Urinary bladder (tissue), 4 donors: ENCODE results near the gene STIL. TPM values are rescaled to one million over a fixed set of nuclear protein-coding genes. Genes with fewer than 3 reads are reported as not detected.

Experiments
- DNase-seq: peaks from one replicate; pipeline ENCODE4 v3.0.0-alpha.2; 2015; ENCODE audit errors: extremely low spot score
- H3K27ac ChIP-seq: one replicate; pipeline ENCODE4 v1.5.1; 2013; ENCODE audit warnings: low read depth, mild to moderate bottlenecking, moderate library complexity
- H3K36me3 ChIP-seq: one replicate; pipeline ENCODE4 v1.6.1; 2013; ENCODE audit warnings: mild to moderate bottlenecking, moderate library complexity; ENCODE audit not compliant: insufficient read depth
- H3K4me1 ChIP-seq: one replicate; pipeline ENCODE4 v1.6.1; 2013; ENCODE audit warnings: mild to moderate bottlenecking, moderate library complexity; ENCODE audit not compliant: insufficient read depth
- H3K4me3 ChIP-seq: one replicate; pipeline ENCODE4 v1.5.1; 2013; ENCODE audit warnings: low read depth, low read length
- WGBS: extraction: QIAGEN DNeasy Blood & Tissue Kit; methylation state at CpG from one replicate; pipeline ENCODE4 v1.1.7; 2013; 5-methylcytosine and 5-hydroxymethylcytosine counted together
- polyA plus RNA-seq: library from polyadenylated mRNA; stranded (reverse); fragments of 200-250 nt; gene quantifications from one replicate; pipeline ENCODE4 v1.2.3, GENCODE V29; 2013
- total RNA-seq: library from RNA; depleted of rRNA; stranded (reverse); fragments of >200 nt; gene quantifications from one replicate; pipeline ENCODE4 v1.2.3, GENCODE V29; 2014
- donor health status: healthy with polysubstance abuse.
- donor health status: healthy.

The STIL gene
- total and polyA plus RNA-seq, 2 donors, result 0.53 to 13.0 TPM

GRCh38 chr1:47238935-47239592, 74.9 kb downstream of the STIL start:
- WGBS, result 45% methylated on average over 5 of the region's 5 CpGs
- Histone ChIP-seq H3K27ac (no peak overlapping the region), H3K4me1 (no peaks in the 10 kb centered on the region), H3K36me3 (no peaks in the 10 kb centered on the region), H3K4me3 (no peak overlapping the region)
- DNase-seq, result no peak

- Histone ChIP-seq H3K36me3 (no peaks in the 10 kb centered on the region), H3K27ac (no peak overlapping the region)
- WGBS, result 77% methylated on average over 4 of the region's 4 CpGs
These were observed 78.1 kb downstream of the STIL start for GRCh38 chr1:47235806-47236205.

GRCh38 chr1:47235241-47235681, 78.7 kb downstream of the STIL start:
- DNase-seq, result no peak
- WGBS, result 21% methylated on average over 21 of the region's 21 CpGs
- Histone ChIP-seq H3K36me3 (no peaks in the 10 kb centered on the region), H3K4me3 (no peak overlapping the region), H3K4me1 (peaks cover 2% of the 10 kb centered on the region), H3K27ac (no peak overlapping the region)

More at GRCh38 chr1:47235806-47236205, 78.1 kb downstream of the STIL start:
- no peak for DNase-seq
- Histone ChIP-seq H3K4me3 (no peak overlapping the region), H3K4me1 (peaks cover 2% of the 10 kb centered on the region)

GRCh38 chr1:47233186-47233585, 80.8 kb downstream of the STIL start:
- 54% methylated on average over 6 of the region's 6 CpGs for WGBS
- DNase-seq, result no peak
- Histone ChIP-seq H3K27ac (no peak overlapping the region), H3K4me3 (no peak overlapping the region), H3K4me1 (peaks cover 4% of the 10 kb centered on the region), H3K36me3 (no peaks in the 10 kb centered on the region)

GRCh38 chr1:47232187-47232874, 81.6 kb downstream of the STIL start, which contains the start of gene TAL1:
Gene TAL1 (minus strand): TSS chr1:47232225. CDS start chr1:47225888, 6,337 bp downstream.
- DNase-seq, result no peak
- peak within 1 kb of the TSS; percentile 42 for H3K4me3 ChIP-seq

GRCh38 chr1:47231301-47232186, 82.4 kb downstream of the STIL start:
- peak overlapping the region; percentile 42 for H3K4me3 ChIP-seq
- peak; percentile 18 for DNase-seq
- H3K36me3 ChIP-seq, result no peaks in the 10 kb centered on the region
- WGBS, result 2% methylated on average over 62 of the region's 62 CpGs
- H3K4me1 ChIP-seq, result peaks cover 4% of the 10 kb centered on the region
- no peak overlapping the region for H3K27ac ChIP-seq

More at GRCh38 chr1:47232187-47232874, 81.6 kb downstream of the STIL start, which contains the start of gene TAL1:
- Histone ChIP-seq H3K4me1 (peaks cover 4% of the 10 kb centered on the region), H3K27ac (no peak within 1 kb of the TSS), H3K36me3 (no peaks in the 10 kb centered on the region)
- 5% methylated on average over 51 of the region's 51 CpGs for WGBS

- 4% methylated on average over 44 of the region's 44 CpGs for WGBS
- DNase-seq, result no peak
- H3K4me1 ChIP-seq, result peaks cover 4% of the 10 kb centered on the region
- no peak overlapping the region for H3K27ac ChIP-seq
- H3K36me3 ChIP-seq, result no peaks in the 10 kb centered on the region
- H3K4me3 ChIP-seq, result peak overlapping the region; percentile 42
These were observed 83.2 kb downstream of the STIL start for GRCh38 chr1:47230692-47231300.

- peak overlapping the region; percentile 7 for H3K4me3 ChIP-seq
These were observed 83.9 kb downstream of the STIL start for GRCh38 chr1:47229886-47230691.

GRCh38 chr1:47229031-47229885, 84.7 kb downstream of the STIL start:
- Histone ChIP-seq H3K4me3 (no peak overlapping the region), H3K27ac (no peak overlapping the region)

More at GRCh38 chr1:47229886-47230691, 83.9 kb downstream of the STIL start:
- H3K36me3 ChIP-seq, result no peaks in the 10 kb centered on the region
- DNase-seq, result no peak
- peaks cover 7% of the 10 kb centered on the region for H3K4me1 ChIP-seq
- no peak overlapping the region for H3K27ac ChIP-seq
- WGBS, result 10% methylated on average over 23 of the region's 23 CpGs

GRCh38 chr1:47228644-47229030, 85.3 kb downstream of the STIL start:
- H3K4me3 ChIP-seq, result no peak overlapping the region
- 55% methylated on average over 12 of the region's 12 CpGs for whole genome bisulfite sequencing
- no peak for DNase-seq

More at GRCh38 chr1:47229031-47229885, 84.7 kb downstream of the STIL start:
- 13% methylated on average over 35 of the region's 35 CpGs for WGBS
- Histone ChIP-seq H3K36me3 (no peaks in the 10 kb centered on the region), H3K4me1 (peaks cover 7% of the 10 kb centered on the region)
- no peak for DNase-seq

GRCh38 chr1:47227341-47228232, 86.4 kb downstream of the STIL start:
- H3K36me3 ChIP-seq, result no peaks in the 10 kb centered on the region
- H3K27ac ChIP-seq, result no peak overlapping the region
- H3K4me3 ChIP-seq, result no peak overlapping the region
- WGBS, result 47% methylated on average over 7 of the region's 7 CpGs
- peaks cover 7% of the 10 kb centered on the region for H3K4me1 ChIP-seq
- no peak for DNase-seq

More at GRCh38 chr1:47228644-47229030, 85.3 kb downstream of the STIL start:
- Histone ChIP-seq H3K4me1 (peaks cover 7% of the 10 kb centered on the region), H3K36me3 (no peaks in the 10 kb centered on the region), H3K27ac (no peak overlapping the region)
